RWPE1 (cell line): ENCODE measurements around the gene AARS2.
"Not testable (repeated sequence)": the region's sequence is repeated elsewhere in the genome, so short reads cannot be mapped to it uniquely, and the experiment has no call there.

Experiments
- CTCF ChIA-PET: fragments of 350-600 bp; sonication (Branson Sonifier 250); formaldehyde crosslinking; extraction: SDS; loops from one replicate; lab custom pipeline; 2021; lab: Yijun Ruan, JAX
- POLR2A ChIA-PET: fragments of 400-600 bp; formaldehyde crosslinking; extraction: SDS; loops from one replicate; lab custom pipeline; 2020; ENCODE audit warnings: antibody characterized with exemption; ENCODE audit not compliant: low non-redundant PET; lab: Yijun Ruan, JAX
- DNase-seq: peaks from one replicate; pipeline ENCODE4 v3.0.0; 2012; ENCODE audit warnings: low spot score
- H3K27ac ChIP-seq: fragments of 450-650 bp; 2 replicates; pipeline ENCODE4 v1.5.1; 2017
- CTCF ChIP-seq: fragments of 450-650 bp; conservative IDR thresholded peaks from 2 replicates; pipeline ENCODE4 v1.5.1; 2017; ENCODE audit warnings: low read depth, mild to moderate bottlenecking

The AARS2 gene

GRCh38 chr6:44316481-44316880 is 3.3 kb upstream of the AARS2 start:
- no peak for DNase-seq
- ChIA-PET CTCF (no interaction called here), POLR2A (no interaction called here)
- H3K27ac ChIP-seq: no peak overlapping the region
- no peak for TF ChIP-seq CTCF

GRCh38 chr6:44315951-44316350 is 2.8 kb upstream of the AARS2 start:
- no peak overlapping the region for H3K27ac ChIP-seq
- no peak for DNase-seq
- TF ChIP-seq CTCF: no peak
- POLR2A ChIA-PET: no interaction called here
- CTCF ChIA-PET: interaction anchor here (0.7 kb wide), 1 partner anchor 933 kb away, joined by 4 read pairs; no protein-coding TSS in a partner anchor

- CTCF ChIA-PET: interaction anchor here (0.6 to 0.7 kb wide), 2 partner anchors 906 to 934 kb away, joined by 4 read pairs; no protein-coding TSS in a partner anchor
These were observed 2.4 kb upstream of the AARS2 start for GRCh38 chr6:44315516-44315915.

GRCh38 chr6:44314657-44315056 is 1.5 kb upstream of the AARS2 start:
- POLR2A ChIA-PET, H3K27ac ChIP-seq, DNase-seq: not testable (repeated sequence)
- CTCF ChIA-PET: interaction anchor here (0.6 to 0.9 kb wide), 3 partner anchors 25 to 907 kb away, joined by 3 to 4 read pairs (median 3); no protein-coding TSS in a partner anchor

More at GRCh38 chr6:44315516-44315915, 2.4 kb upstream of the AARS2 start:
- POLR2A ChIA-PET: no interaction called here
- H3K27ac ChIP-seq: no peak overlapping the region
- no peak for DNase-seq
- TF ChIP-seq CTCF: no peak

GRCh38 chr6:44311767-44312166 is 1.4 kb downstream of the AARS2 start:
- ChIA-PET POLR2A (no interaction called here), CTCF (interaction anchor here (1.3 to 1.7 kb wide), 2 partner anchors 42 to 44 kb away, joined by 5 to 7 read pairs; partner anchors contain the start of gene TMEM151B)

GRCh38 chr6:44311304-44311703 is 1.8 kb downstream of the AARS2 start:
- CTCF ChIA-PET: no interaction called here
- DNase-seq: no peak
- TF ChIP-seq CTCF: no peak
- H3K27ac ChIP-seq: no peak overlapping the region
- POLR2A ChIA-PET: no interaction called here

More at GRCh38 chr6:44311767-44312166, 1.4 kb downstream of the AARS2 start:
- no peak for DNase-seq
- no peak for TF ChIP-seq CTCF
- H3K27ac ChIP-seq: no peak overlapping the region

- CTCF ChIA-PET: no interaction called here
- no peak overlapping the region for H3K27ac ChIP-seq
- no peak for DNase-seq
- POLR2A ChIA-PET: no interaction called here
- no peak for TF ChIP-seq CTCF
These were observed 2.9 kb downstream of the AARS2 start for GRCh38 chr6:44310241-44310640.
